GM23338 (cell line): ENCODE data around the gene BNC2. TPM values are rescaled to one million over a fixed set of nuclear protein-coding genes. Genes with fewer than 3 reads are reported as not detected.

Experiments
- ATAC-seq: fragments of 200-7000 bp; cut with Tn5 transposase; 3 replicates; pipeline ENCODE4 v1.9.1; 2020
- DNase-seq: peaks from one replicate; pipeline ENCODE4 v3.0.0-alpha.2; 2015; ENCODE audit warnings: low spot score
- H2AFZ ChIP-seq: fragments of 200-600 bp; sonication (generic); 2 replicates; pipeline ENCODE4 v1.8.0; 2016; ENCODE audit warnings: antibody characterized with exemption, mild to moderate bottlenecking, moderate library complexity
- H3F3A ChIP-seq: fragments of 200-600 bp; sonication (generic); replicated peaks from 2 replicates; pipeline ENCODE4 v1.8.0; 2017; ENCODE audit warnings: antibody characterized with exemption, mixed run types, low read depth
- H3K27ac ChIP-seq: fragments of 200-600 bp; sonication (generic); 2 replicates; pipeline ENCODE4 v1.6.1; 2016; ENCODE audit warnings: low read depth
- H3K27me3 ChIP-seq: fragments of 200-600 bp; sonication (generic); 2 replicates; pipeline ENCODE4 v1.8.0; 2016; ENCODE audit warnings: mild to moderate bottlenecking, mixed run types, moderate library complexity; ENCODE audit not compliant: insufficient read depth
- H3K36me3 ChIP-seq: fragments of 200-600 bp; sonication (generic); 2 replicates; pipeline ENCODE4 v1.8.0; 2016; ENCODE audit warnings: mild to moderate bottlenecking; ENCODE audit not compliant: insufficient read depth
- H3K4me1 ChIP-seq: fragments of 200-600 bp; sonication (generic); 2 replicates; pipeline ENCODE4 v1.8.0; 2016; ENCODE audit warnings: mild to moderate bottlenecking, moderate library complexity; ENCODE audit not compliant: insufficient read depth
- H3K4me2 ChIP-seq: fragments of 200-600 bp; sonication (generic); 2 replicates; pipeline ENCODE4 v1.7.1; 2017; ENCODE audit warnings: mixed run types
- H3K4me3 ChIP-seq: fragments of 200-600 bp; sonication (generic); 2 replicates; pipeline ENCODE4 v1.6.1; 2016; ENCODE audit warnings: mixed run types
- H3K79me2 ChIP-seq: fragments of 200-600 bp; sonication (generic); replicated peaks from 2 replicates; pipeline ENCODE4 v1.8.0; 2017; ENCODE audit warnings: mild to moderate bottlenecking; ENCODE audit not compliant: insufficient read depth
- H3K9me2 ChIP-seq: fragments of 200-600 bp; sonication (generic); 2 replicates; pipeline ENCODE4 v1.8.0; 2017; ENCODE audit not compliant: insufficient read depth
- H4K20me1 ChIP-seq: fragments of 200-600 bp; sonication (generic); replicated peaks from 2 replicates; pipeline ENCODE4 v1.8.0; 2017; ENCODE audit warnings: mild to moderate bottlenecking; ENCODE audit not compliant: insufficient read depth
- H3K27ac Mint-ChIP-seq: 2 replicates; pipeline ENCODE4 v1.8.0; 2020; ENCODE audit warnings: inconsistent platforms, mild to moderate bottlenecking, moderate library complexity, mixed read lengths
- H3K27me3 Mint-ChIP-seq: 3 replicates; pipeline ENCODE4 v1.8.0; 2022; ENCODE audit warnings: low read depth, mild to moderate bottlenecking, moderate library complexity, mixed read lengths, inconsistent platforms; ENCODE audit not compliant: insufficient read depth, poor library complexity
- H3K36me3 Mint-ChIP-seq: 3 replicates; pipeline ENCODE4 v1.8.0; 2021; ENCODE audit warnings: low read depth, mild to moderate bottlenecking, inconsistent platforms, moderate library complexity, mixed read lengths
- H3K4me1 Mint-ChIP-seq: 3 replicates; pipeline ENCODE4 v1.8.0; 2020; ENCODE audit warnings: mild to moderate bottlenecking, inconsistent platforms, mixed read lengths
- H3K4me3 Mint-ChIP-seq: 3 replicates; pipeline ENCODE4 v1.8.0; 2021; ENCODE audit warnings: moderate library complexity, mild to moderate bottlenecking, inconsistent platforms, mixed read lengths
- H3K9me3 Mint-ChIP-seq: 3 replicates; pipeline ENCODE4 v1.8.0; 2020; ENCODE audit warnings: moderate library complexity, mild to moderate bottlenecking, inconsistent platforms, mixed read lengths
- CREB1 ChIP-seq: fragments of 250-450 bp; sonication (Bioruptor Pico); IDR thresholded peaks from 2 replicates; pipeline ENCODE4 v1.5.0; 2020; ENCODE audit warnings: low read depth, mild to moderate bottlenecking, moderate library complexity
- ETS1 ChIP-seq: IDR thresholded peaks from 2 replicates; pipeline ENCODE4 v1.6.1; 2016; ENCODE audit warnings: antibody characterized with exemption
- EZH2 ChIP-seq: fragments of 200-600 bp; sonication (generic); IDR thresholded peaks from one replicate; pipeline ENCODE4 v1.8.0; 2017; ENCODE audit warnings: antibody characterized with exemption, mild to moderate bottlenecking, low read depth; ENCODE audit not compliant: unreplicated experiment
- EZH2phosphoT487 ChIP-seq: fragments of 200-600 bp; sonication (generic); IDR thresholded peaks from one replicate; pipeline ENCODE4 v1.8.1; 2018; ENCODE audit warnings: antibody characterized with exemption; ENCODE audit not compliant: unreplicated experiment
- JUNB ChIP-seq: IDR thresholded peaks from one replicate; pipeline ENCODE4 v1.6.1; 2016; ENCODE audit warnings: antibody characterized with exemption; ENCODE audit not compliant: unreplicated experiment
- POLR2AphosphoS5 ChIP-seq: IDR thresholded peaks from 2 replicates; pipeline ENCODE4 v1.6.1; 2016; ENCODE audit warnings: antibody characterized with exemption, low read depth
- REST ChIP-seq: IDR thresholded peaks from one replicate; pipeline ENCODE4 v1.6.1; 2018; ENCODE audit warnings: antibody characterized with exemption; ENCODE audit not compliant: unreplicated experiment
- STAT1 ChIP-seq: IDR thresholded peaks from one replicate; pipeline ENCODE4 v1.6.1; 2016; ENCODE audit warnings: antibody characterized with exemption; ENCODE audit not compliant: unreplicated experiment
- ZNF331 ChIP-seq: fragments of 250-450 bp; sonication (Bioruptor Pico); IDR thresholded peaks from 2 replicates; pipeline ENCODE4 v1.5.0; 2020; ENCODE audit warnings: low read depth, mild to moderate bottlenecking, moderate library complexity
- ZNF462 ChIP-seq: fragments of 250-450 bp; sonication (Bioruptor Pico); IDR thresholded peaks from 2 replicates; pipeline ENCODE4 v1.5.0; 2020; ENCODE audit warnings: mild to moderate bottlenecking, moderate library complexity
- polyA plus RNA-seq: library from polyadenylated mRNA; unstranded; fragments of >200 nt; fragmentation: Nextera tagmentation; extraction: Ambion mirVana; gene quantifications from 2 replicates; pipeline ENCODE4 v1.2.1, GENCODE V29; 2016
- total RNA-seq: library from RNA; depleted of rRNA; stranded (reverse); fragments of >200 nt; shearing (Covaris generic); gene quantifications from 2 replicates; pipeline ENCODE4 v1.2.3, GENCODE V29; 2014

The BNC2 gene
- total and polyA plus RNA-seq, 2 experiments from 2014 or later: 12.7 to 13.2 TPM

- Mint-ChIP-seq H3K36me3 (peaks cover 3% of the 10 kb centered on the region; the same call in 2 of the 3 replicates), H3K4me1 (peaks cover 8% of the 10 kb centered on the region), H3K4me3 (no peak overlapping the region), H3K27me3 (peaks cover 3% of the 10 kb centered on the region), H3K9me3 (peaks cover 7% of the 10 kb centered on the region; the same call in 2 of the 3 replicates), H3K27ac (no peak overlapping the region)
- Histone ChIP-seq H3K27ac (no peak overlapping the region), H3K4me2 (no peak overlapping the region), H3K4me1 (peaks cover 7% of the 10 kb centered on the region; the same call in 1 of the 2 replicates), H3K36me3 (no peaks in the 10 kb centered on the region), H4K20me1 (no peaks in the 10 kb centered on the region), H3F3A (no peaks in the 10 kb centered on the region), H2AFZ (no peak overlapping the region), H3K9me2 (peaks cover 39% of the 10 kb centered on the region; the same call in 1 of the 2 replicates), H3K79me2 (no peaks in the 10 kb centered on the region), H3K27me3 (no peaks in the 10 kb centered on the region), H3K4me3 (no peak overlapping the region)
- TF ChIP-seq CREB1 (CRISPR knock-in tag): no peak
- TF ChIP-seq POLR2AphosphoS5: no peak
- TF ChIP-seq ETS1: no peak
- no peak for TF ChIP-seq EZH2phosphoT487
- TF ChIP-seq EZH2: no peak
- no peak for TF ChIP-seq STAT1
- no peak for TF ChIP-seq JUNB
- TF ChIP-seq ZNF462 (CRISPR knock-in tag): no peak
- TF ChIP-seq ZNF331 (CRISPR knock-in tag): no peak
- no peak for TF ChIP-seq REST
- ATAC-seq (no peak), DNase-seq (no peak)
Observed at GRCh38 chr9:16363073-16363781, 507.2 kb downstream of the BNC2 start.
